ENCODE results near the gene DOCK9. TPM values are rescaled to one million over a fixed set of nuclear protein-coding genes. Genes with fewer than 3 reads are reported as not detected.
A peak's percentile ranks its signal among the peaks of the same experiment; 100 is the strongest.

DOCK9 gene
- total RNA-seq, 1 experiment from 2014 or later = 36.6 TPM

GRCh38 chr13:98842070-98842469 lies 135.8 kb downstream of the DOCK9 start:
- H3K27me3 Mint-ChIP-seq (ENCODE audit: low read depth) = no peaks in the 10 kb centered on the region
- H3K4me3 Mint-ChIP-seq = no peak overlapping the region
- H3K36me3 Mint-ChIP-seq = no peaks in the 10 kb centered on the region
- ChIA-PET POLR2A (no interaction called here), CTCF (interaction anchor here (1.0 to 2.2 kb wide), 2 partner anchors 47 to 192 kb away, joined by 3 to 7 read pairs; no protein-coding TSS in a partner anchor)
- H3K27ac Mint-ChIP-seq = no peak overlapping the region
- DNase-seq (ENCODE audit: low spot score) (no peak), ATAC-seq (no peak)
- TF ChIP-seq KAT7 (CRISPR knock-in tag; IDR thresholded peaks at IDR 0.05; ENCODE audit: borderline replicate concordance) (no peak), GABPB1 (CRISPR knock-in tag; IDR thresholded peaks at IDR 0.05) (no peak), RORB (CRISPR knock-in tag; IDR thresholded peaks at IDR 0.05) (no peak), CBFB (CRISPR knock-in tag; IDR thresholded peaks at IDR 0.05; ENCODE audit: low read depth) (no peak), JAZF1 (CRISPR knock-in tag; IDR thresholded peaks at IDR 0.05) (no peak), EMX1 (CRISPR knock-in tag; IDR thresholded peaks at IDR 0.05) (no peak), ATF3 (CRISPR knock-in tag; conservative IDR thresholded peaks at IDR 0.05) (no peak), FOXK1 (CRISPR knock-in tag; IDR thresholded peaks at IDR 0.05) (no peak), MXD4 (CRISPR knock-in tag; IDR thresholded peaks at IDR 0.05; ENCODE audit: borderline replicate concordance) (no peak), SOX15 (CRISPR knock-in tag; IDR thresholded peaks at IDR 0.05) (no peak), TEAD4 (CRISPR knock-in tag; IDR thresholded peaks at IDR 0.05) (no peak), PRDM15 (CRISPR knock-in tag; IDR thresholded peaks at IDR 0.05) (no peak)
- peaks cover 10% of the 10 kb centered on the region for H3K4me1 Mint-ChIP-seq
- H3K9me3 Mint-ChIP-seq = no peaks in the 10 kb centered on the region

GRCh38 chr13:98839856-98840769 lies 137.8 kb downstream of the DOCK9 start:
- Mint-ChIP-seq H3K36me3 (no peaks in the 10 kb centered on the region), H3K4me1 (peaks cover 13% of the 10 kb centered on the region), H3K27ac (peak overlapping the region; percentile 60; the same call in 1 of the 2 replicates), H3K27me3 (ENCODE audit: low read depth) (no peaks in the 10 kb centered on the region), H3K9me3 (no peaks in the 10 kb centered on the region), H3K4me3 (no peak overlapping the region)
- ChIA-PET CTCF (interaction anchor here (0.5 to 1.9 kb wide), 67 partner anchors 9 to 756 kb away, joined by 3 to 40 read pairs (median 4); no protein-coding TSS in a partner anchor), POLR2A (no interaction called here)
- peak; percentile 99 for ATAC-seq
- DNase-seq (ENCODE audit: low spot score) = peak; percentile 78
- TF ChIP-seq CTCF (IDR thresholded peaks at IDR 0.05) (peak; percentile 87), NFE2L1 (CRISPR knock-in tag; IDR thresholded peaks at IDR 0.05) (no peak), JUN (CRISPR knock-in tag; IDR thresholded peaks at IDR 0.05) (no peak)

GRCh38 chr13:98838776-98839175 lies 139.1 kb downstream of the DOCK9 start:
- no peaks in the 10 kb centered on the region for H3K9me3 Mint-ChIP-seq
- H3K27ac Mint-ChIP-seq = no peak overlapping the region
- DNase-seq (ENCODE audit: low spot score) = no peak
- no peak overlapping the region for H3K4me3 Mint-ChIP-seq
- H3K27me3 Mint-ChIP-seq (ENCODE audit: low read depth) = no peaks in the 10 kb centered on the region
- CTCF ChIA-PET = interaction anchor here (0.7 to 1.8 kb wide), 2 partner anchors 138 to 394 kb away, joined by 3 to 5 read pairs; no protein-coding TSS in a partner anchor
- POLR2A ChIA-PET = no interaction called here
- ATAC-seq = no peak
- TF ChIP-seq PRDM15 (CRISPR knock-in tag; IDR thresholded peaks at IDR 0.05) = no peak
- no peak for TF ChIP-seq ATF3 (CRISPR knock-in tag; conservative IDR thresholded peaks at IDR 0.05)
- H3K4me1 Mint-ChIP-seq = peaks cover 26% of the 10 kb centered on the region
- no peaks in the 10 kb centered on the region for H3K36me3 Mint-ChIP-seq

Measured in WTC11 (cell line).